Peyer's patch (tissue), 4 donors: ENCODE data around the gene FAM222A. TPM values are rescaled to one million over a fixed set of nuclear protein-coding genes. Genes with fewer than 3 reads are reported as not detected.

Source experiments
- DNase-seq, 3 donors: peaks; one replicate each; pipeline ENCODE4 v3.0.0-alpha.2; 2017 to 2019
- H3K27ac ChIP-seq, 4 donors: fragments of 200-600 bp; sonication (generic); one replicate each; pipeline ENCODE4 v1.5.1; 2016 to 2019
- H3K27me3 ChIP-seq, 2 donors: fragments of 200-600 bp; sonication (generic); one replicate each; pipeline ENCODE4 v1.5.1; 2019
- H3K36me3 ChIP-seq, 3 donors: fragments of 200-600 bp; sonication (generic); one replicate each; pipeline ENCODE4 v1.5.1; 2016 to 2019
- H3K4me1 ChIP-seq, 4 donors: fragments of 200-600 bp; sonication (generic); one replicate each; pipeline ENCODE4 v1.5.1; 2016 to 2019
- H3K4me3 ChIP-seq, 4 donors: fragments of 200-600 bp; sonication (generic); 1 replicate in 3 of 4; 2 replicates in 1 of 4; pipeline ENCODE4 v1.5.1; 2016 to 2019; ENCODE audit warnings: mild to moderate bottlenecking in 1 of 4
- H3K9me3 ChIP-seq, 4 donors: fragments of 200-600 bp; sonication (generic); one replicate each; pipeline ENCODE4 v1.5.1; 2016 to 2019; ENCODE audit warnings: mild to moderate bottlenecking in 1 of 4
- POLR2A ChIP-seq, 2 donors: fragments of 450-650 bp; IDR thresholded peaks; one replicate each; pipeline ENCODE4 v1.5.1; 2017; ENCODE audit warnings: antibody characterized with exemption in 2 of 2, mild to moderate bottlenecking in 2 of 2, moderate library complexity in 2 of 2
- total RNA-seq, 4 donors: library from RNA; depleted of rRNA; stranded (reverse); fragments of >200 nt; gene quantifications; one replicate each; pipeline ENCODE4 v1.1.0, GENCODE V29; 2016
- TF ChIP-seq, protein P1 (sequence below), 6 experiments: fragments of 450-650 bp in 4 of 6; fragments of 200-600 bp in 2 of 6; sonication (generic) in 1 of 6; IDR thresholded peaks; one replicate each; pipeline ENCODE4 v1.5.1; 2017 to 2019; ENCODE audit warnings: antibody characterized with exemption in 6 of 6, mild to moderate bottlenecking in 3 of 6, moderate library complexity in 1 of 6

The FAM222A gene
- total RNA-seq, 4 donors from 2014 or later = 3.9 to 26.1 (median 7.0) TPM

DNA sequence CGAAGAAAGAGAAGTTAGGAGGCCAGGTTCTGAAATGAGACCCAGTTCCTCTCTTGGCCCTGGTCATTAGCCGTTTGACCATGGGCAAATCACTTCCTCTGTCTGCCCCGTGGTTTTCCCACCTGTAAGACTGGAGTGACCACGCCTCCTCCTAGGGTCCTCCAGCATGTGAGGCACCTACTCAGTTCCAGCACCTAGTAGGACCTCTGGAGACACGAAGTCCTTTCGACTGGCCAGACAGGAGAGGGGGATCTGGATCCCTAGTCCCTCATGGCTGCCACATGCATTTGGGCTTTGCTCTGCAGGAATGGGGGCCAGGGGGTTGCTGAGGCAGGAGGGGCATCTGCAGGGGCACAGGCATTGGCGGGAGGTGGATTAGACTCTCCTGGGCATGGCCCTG is 103.2 kb downstream of the FAM222A start:
- Histone ChIP-seq H3K27me3 (no peaks in the 10 kb centered on the region), H3K36me3 (no peaks in the 10 kb centered on the region)
- no peak for DNase-seq

GRCh38 chr12:109817627-109818231 is 104.1 kb downstream of the FAM222A start:
- TF ChIP-seq, protein P1, sequence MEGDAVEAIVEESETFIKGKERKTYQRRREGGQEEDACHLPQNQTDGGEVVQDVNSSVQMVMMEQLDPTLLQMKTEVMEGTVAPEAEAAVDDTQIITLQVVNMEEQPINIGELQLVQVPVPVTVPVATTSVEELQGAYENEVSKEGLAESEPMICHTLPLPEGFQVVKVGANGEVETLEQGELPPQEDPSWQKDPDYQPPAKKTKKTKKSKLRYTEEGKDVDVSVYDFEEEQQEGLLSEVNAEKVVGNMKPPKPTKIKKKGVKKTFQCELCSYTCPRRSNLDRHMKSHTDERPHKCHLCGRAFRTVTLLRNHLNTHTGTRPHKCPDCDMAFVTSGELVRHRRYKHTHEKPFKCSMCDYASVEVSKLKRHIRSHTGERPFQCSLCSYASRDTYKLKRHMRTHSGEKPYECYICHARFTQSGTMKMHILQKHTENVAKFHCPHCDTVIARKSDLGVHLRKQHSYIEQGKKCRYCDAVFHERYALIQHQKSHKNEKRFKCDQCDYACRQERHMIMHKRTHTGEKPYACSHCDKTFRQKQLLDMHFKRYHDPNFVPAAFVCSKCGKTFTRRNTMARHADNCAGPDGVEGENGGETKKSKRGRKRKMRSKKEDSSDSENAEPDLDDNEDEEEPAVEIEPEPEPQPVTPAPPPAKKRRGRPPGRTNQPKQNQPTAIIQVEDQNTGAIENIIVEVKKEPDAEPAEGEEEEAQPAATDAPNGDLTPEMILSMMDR (IDR thresholded peaks at IDR 0.05) = no peak
- TF ChIP-seq POLR2A (IDR thresholded peaks at IDR 0.05) = no peak

More for the DNA sequence above, 103.2 kb downstream of the FAM222A start:
- Histone ChIP-seq H3K4me1 (no peaks in the 10 kb centered on the region), H3K4me3 (no peak overlapping the region), H3K9me3 (no peaks in the 10 kb centered on the region), H3K27ac (no peak overlapping the region)
- TF ChIP-seq POLR2A (IDR thresholded peaks at IDR 0.05) = no peak
- TF ChIP-seq, protein P1 (IDR thresholded peaks at IDR 0.05) = no peak

GRCh38 chr12:109818253-109818652 is 104.6 kb downstream of the FAM222A start:
- DNase-seq = no peak
- Histone ChIP-seq H3K27ac (no peak overlapping the region), H3K9me3 (no peaks in the 10 kb centered on the region), H3K36me3 (no peaks in the 10 kb centered on the region), H3K27me3 (no peaks in the 10 kb centered on the region), H3K4me1 (no peaks in the 10 kb centered on the region), H3K4me3 (no peak overlapping the region)
- TF ChIP-seq, protein P1 (IDR thresholded peaks at IDR 0.05) = no peak
- no peak for TF ChIP-seq POLR2A (IDR thresholded peaks at IDR 0.05)

More at GRCh38 chr12:109817627-109818231, 104.1 kb downstream of the FAM222A start:
- no peaks in the 10 kb centered on the region for H3K36me3 ChIP-seq
- H3K9me3 ChIP-seq = no peaks in the 10 kb centered on the region
- no peaks in the 10 kb centered on the region for H3K27me3 ChIP-seq
- H3K27ac ChIP-seq = no peak overlapping the region
- no peaks in the 10 kb centered on the region for H3K4me1 ChIP-seq
- DNase-seq = no peak
- H3K4me3 ChIP-seq = no peak overlapping the region

DNA sequence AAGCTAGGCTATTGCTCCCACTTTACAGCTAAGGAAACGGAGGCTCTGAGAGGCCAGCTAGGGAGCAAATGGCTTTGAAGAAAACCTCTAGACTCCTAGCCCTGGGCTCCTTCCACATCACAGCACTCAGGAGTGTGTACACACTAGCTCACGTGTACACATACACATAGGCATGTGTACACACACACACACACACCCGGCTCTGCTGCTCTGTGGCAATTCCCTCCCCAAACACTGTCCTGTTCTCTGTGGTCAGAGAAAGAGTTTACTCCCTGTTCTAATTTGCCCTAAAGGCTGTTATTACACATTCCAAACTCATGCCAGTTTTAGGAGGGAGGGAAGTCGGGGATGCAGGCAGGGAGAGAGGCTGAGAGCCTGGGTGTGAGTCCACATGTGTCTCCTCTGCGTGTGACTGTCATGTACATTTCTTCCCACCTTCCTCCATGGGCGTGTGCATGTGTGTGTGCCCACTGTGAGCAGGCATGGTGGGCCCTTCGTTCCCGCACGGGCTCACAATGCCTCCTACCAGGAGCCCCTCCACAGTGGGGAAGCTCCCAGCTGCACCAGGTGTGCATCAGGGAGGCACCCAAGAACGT is 105.4 kb downstream of the FAM222A start:
- H3K4me1 ChIP-seq = no peaks in the 10 kb centered on the region
- TF ChIP-seq, protein P1 (IDR thresholded peaks at IDR 0.05) = no peak
- no peak for TF ChIP-seq POLR2A (IDR thresholded peaks at IDR 0.05)
- no peak overlapping the region for H3K4me3 ChIP-seq
- no peak overlapping the region for H3K27ac ChIP-seq
- no peaks in the 10 kb centered on the region for H3K36me3 ChIP-seq
- H3K9me3 ChIP-seq = no peaks in the 10 kb centered on the region
- DNase-seq = no peak
- H3K27me3 ChIP-seq = no peaks in the 10 kb centered on the region

Other genes with a start within 250 kb of the FAM222A start
- 10 to 100 TPM; 18.4 to 53.6 (median 28.8) TPM for gene KCTD10, start 236.5 kb upstream of the FAM222A start, total RNA-seq
- 10 to 100 TPM; 43.8 to 77.0 (median 57.3) TPM for gene UBE3B, start 236.2 kb upstream of the FAM222A start, total RNA-seq
- gene MMAB, start 140.3 kb upstream of the FAM222A start, total RNA-seq = 10 to 100 TPM; 30.8 to 41.4 (median 32.1) TPM
- gene MVK, start 140.0 kb upstream of the FAM222A start, total RNA-seq = 10 to 100 TPM in 3 of 4 donors, 1 to 10 TPM in 1; 3.3 to 66.7 (median 41.6) TPM
- under 1 TPM in 2 of 4 donors, not detected in 2; 0.27 to 0.57 TPM for gene TRPV4, start 119.6 kb downstream of the FAM222A start, total RNA-seq
- gene GLTP, start 166.7 kb downstream of the FAM222A start, total RNA-seq = 100 to 1,000 TPM in 3 of 4 donors, 10 to 100 TPM in 1; 27.2 to 149 (median 141) TPM
- 100 to 1,000 TPM in 1 of 4 donors, 10 to 100 TPM in 3; 23.9 to 120 (median 36.3) TPM for gene TCHP, start 186.4 kb downstream of the FAM222A start, total RNA-seq